MM.1S (cell line): Measurements from ENCODE around the gene PPOX.
A peak's percentile ranks its signal among the peaks of the same experiment; 100 is the strongest.

Experiments used
- DNase-seq: peaks from one replicate; pipeline ENCODE4 v3.0.0-alpha.2; 2015
- H2AFZ ChIP-seq: fragments of 300-600 bp; sonication (generic); 2 replicates; pipeline ENCODE4 v1.6.0; 2016; ENCODE audit warnings: antibody characterized with exemption, low read length
- H3F3A ChIP-seq: fragments of 300-600 bp; sonication (generic); 2 replicates; pipeline ENCODE4 v1.6.1; 2016; ENCODE audit warnings: mild to moderate bottlenecking, antibody characterized with exemption, low read length, moderate library complexity, mixed read lengths; ENCODE audit not compliant: insufficient read depth
- H3K27ac ChIP-seq: fragments of 300-600 bp; sonication (generic); 2 replicates; pipeline ENCODE4 v1.5.1; 2016; ENCODE audit warnings: mild to moderate bottlenecking, low read length
- H3K27me3 ChIP-seq: fragments of 300-600 bp; sonication (generic); replicated peaks from 2 replicates; pipeline ENCODE4 v1.6.0; 2016; ENCODE audit warnings: low read length; ENCODE audit not compliant: insufficient read depth
- H3K36me3 ChIP-seq: fragments of 300-600 bp; sonication (generic); replicated peaks from 2 replicates; pipeline ENCODE4 v1.6.1; 2016; ENCODE audit warnings: mild to moderate bottlenecking, low read length, mixed read lengths; ENCODE audit not compliant: insufficient read depth
- H3K4me1 ChIP-seq: fragments of 300-600 bp; sonication (generic); 2 replicates; pipeline ENCODE4 v1.6.1; 2016; ENCODE audit warnings: low read length, mixed read lengths
- H3K4me2 ChIP-seq: fragments of 300-600 bp; sonication (generic); 2 replicates; pipeline ENCODE4 v1.6.0; 2016; ENCODE audit warnings: low read depth, low read length
- H3K4me3 ChIP-seq: fragments of 300-600 bp; sonication (generic); 2 replicates; pipeline ENCODE4 v1.5.1; 2016; ENCODE audit warnings: low read length, mixed read lengths
- H3K79me2 ChIP-seq: fragments of 300-600 bp; sonication (generic); 2 replicates; pipeline ENCODE4 v1.6.1; 2016; ENCODE audit warnings: mixed run types, low read length, mixed read lengths
- H3K9ac ChIP-seq: fragments of 300-600 bp; sonication (generic); 2 replicates; pipeline ENCODE4 v1.6.1; 2016; ENCODE audit warnings: low read length, mixed read lengths
- H3K9me2 ChIP-seq: fragments of 300-600 bp; sonication (generic); replicated peaks from 2 replicates; pipeline ENCODE4 v1.6.1; 2016; ENCODE audit warnings: mild to moderate bottlenecking, low read length, mixed read lengths; ENCODE audit not compliant: insufficient read depth
- H3K9me3 ChIP-seq: fragments of 300-600 bp; sonication (generic); replicated peaks from 2 replicates; pipeline ENCODE4 v1.6.1; 2016; ENCODE audit warnings: mild to moderate bottlenecking, low read length, mixed read lengths; ENCODE audit not compliant: insufficient read depth
- H4K20me1 ChIP-seq: fragments of 300-600 bp; sonication (generic); 2 replicates; pipeline ENCODE4 v1.6.1; 2016; ENCODE audit warnings: mild to moderate bottlenecking, low read length, moderate library complexity, mixed read lengths; ENCODE audit not compliant: insufficient read depth
- CTCF ChIP-seq: fragments of 300-600 bp; sonication (generic); IDR thresholded peaks from 2 replicates; pipeline ENCODE4 v1.5.1; 2016; ENCODE audit warnings: antibody characterized with exemption, low read length, mixed read lengths
- EZH2 ChIP-seq: fragments of 300-600 bp; sonication (generic); optimal IDR thresholded peaks from 2 replicates; pipeline ENCODE3; 2017; ENCODE audit warnings: low read depth, mild to moderate bottlenecking, antibody characterized with exemption, low read length, mixed read lengths
- EZH2phosphoT487 ChIP-seq: fragments of 300-600 bp; sonication (generic); IDR thresholded peaks from 2 replicates; pipeline ENCODE4 v1.6.1; 2018; ENCODE audit warnings: antibody characterized with exemption, low read length

Gene PPOX

DNA sequence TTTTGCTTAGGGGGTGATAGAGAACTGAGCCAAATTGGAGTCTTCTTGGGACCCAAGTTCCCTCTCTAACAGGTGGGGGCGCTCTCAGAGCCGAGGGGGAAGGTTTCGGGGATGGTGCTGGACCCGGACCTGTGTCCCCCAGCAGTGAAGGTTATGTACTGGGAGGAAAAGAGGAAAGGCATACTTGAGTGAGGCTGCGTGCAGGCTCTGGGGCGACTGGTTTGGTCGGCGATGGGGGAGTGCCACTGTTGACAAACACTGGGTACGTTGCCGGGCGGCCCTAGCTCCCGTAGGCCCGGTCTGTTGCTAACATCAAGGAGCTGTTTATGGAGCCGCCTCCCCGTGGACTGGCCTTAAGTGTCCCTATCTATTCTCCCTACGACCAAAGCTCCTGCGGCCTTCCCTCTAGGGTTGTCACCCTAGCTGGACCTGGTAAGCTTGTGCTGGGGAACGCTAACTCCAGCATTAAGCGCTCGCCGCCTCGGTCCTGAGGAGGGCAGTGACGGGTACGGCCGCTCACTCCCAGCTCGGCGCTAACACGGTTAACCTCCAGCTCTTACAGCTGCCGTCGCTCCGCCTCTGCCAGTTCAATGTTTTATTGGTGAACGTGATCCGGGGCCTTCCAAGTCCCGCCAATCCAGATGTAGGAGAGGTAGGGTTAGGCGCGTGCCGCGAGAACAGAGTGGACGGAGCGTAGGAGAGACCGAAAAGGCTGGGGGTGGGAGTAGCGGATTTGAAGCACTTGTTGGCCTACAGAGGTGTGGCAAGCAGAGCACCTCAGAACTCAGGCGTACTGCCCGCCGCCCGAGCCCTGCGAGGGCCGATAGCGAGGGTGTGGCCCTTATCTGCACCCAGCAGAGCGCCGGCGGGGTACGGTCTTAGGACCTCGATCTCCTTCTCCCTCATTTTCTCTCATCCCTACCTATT, at the start of gene PPOX:
Gene PPOX, plus strand, starts transcription at position 685 of the 927 bp plus-strand sequence. CDS start 422 bp downstream, outside the sequence.
- H3K9me2 ChIP-seq, result no peaks in the 10 kb centered on the region
- peak within 1 kb of the TSS; percentile 66 for H2AFZ ChIP-seq
- H3K27ac ChIP-seq, result peak within 1 kb of the TSS; percentile 72

DNA sequence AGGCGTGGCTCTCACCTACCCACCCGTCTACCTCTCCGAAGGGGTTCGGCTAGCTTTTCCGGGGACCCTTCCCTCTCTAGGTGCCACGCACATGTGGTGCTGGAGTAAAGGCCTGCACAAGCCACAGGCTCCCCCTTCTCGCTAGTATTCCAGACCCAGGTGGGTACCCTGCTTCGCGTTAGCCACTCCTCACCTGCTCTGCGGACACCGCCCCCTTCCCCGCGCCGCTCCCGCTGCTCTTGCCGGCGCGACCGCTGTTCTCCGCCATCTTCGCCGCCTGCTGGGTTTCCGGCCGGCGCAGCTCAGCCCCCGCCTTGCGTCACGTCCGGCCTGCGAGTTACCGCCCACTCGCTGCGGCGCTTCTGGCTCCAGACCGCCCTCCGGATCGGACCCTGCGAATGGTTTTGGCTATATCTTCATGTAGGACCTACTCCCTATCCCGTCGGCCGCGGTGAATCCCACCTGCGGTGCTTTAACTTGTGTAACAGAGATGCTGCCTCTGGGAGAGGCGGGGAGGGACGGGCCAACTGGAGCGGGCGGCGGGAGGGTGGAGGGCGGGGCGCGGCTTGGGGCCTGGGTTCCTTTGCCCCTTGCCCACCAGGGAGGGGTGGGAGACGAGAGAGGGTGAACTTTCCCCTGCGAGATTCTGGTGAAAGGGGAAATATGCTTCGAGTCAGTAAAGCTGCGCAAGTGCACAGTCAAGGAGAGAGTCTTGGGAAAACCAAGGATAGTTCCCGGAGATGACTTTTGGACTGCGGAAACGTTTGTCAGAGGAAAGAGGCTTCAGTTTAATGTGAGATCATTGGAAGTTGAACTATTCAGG, 48.3 kb upstream of the PPOX start, which contains the start of the genes NIT1 and PFDN2:
Gene NIT1, plus strand, starts transcription at position 347 of the 823 bp plus-strand sequence. Its CDS starts 72 bp downstream, at position 419.
Gene PFDN2, minus strand, starts transcription at position 279 of the 823 bp plus-strand sequence. Its CDS starts 11 bp downstream, at position 268.
- H3K9me2 ChIP-seq, result no peaks in the 10 kb centered on the region
- H3K27me3 ChIP-seq, result no peaks in the 10 kb centered on the region
- TF ChIP-seq CTCF (no peak), EZH2phosphoT487 (no peak), EZH2 (no peak)
- peak within 1 kb of the TSS; percentile 91 for H3K4me3 ChIP-seq
- H3K9ac ChIP-seq, result peak within 1 kb of the TSS; percentile 82
- no peaks in the 10 kb centered on the region for H3K9me3 ChIP-seq
- H3F3A ChIP-seq, result 0 out of 2 replicates have a peak, but pooled peaks cover 15% of the 10 kb centered on the region
- peak; percentile 92 for DNase-seq
- peaks cover 73% of the 10 kb centered on the region for H3K79me2 ChIP-seq
- peak within 1 kb of the TSS; percentile 56; the same call in 1 of the 2 replicates for H3K27ac ChIP-seq
- peaks cover 28% of the 10 kb centered on the region for H3K4me1 ChIP-seq
- H3K4me2 ChIP-seq, result peak within 1 kb of the TSS; percentile 82
- 0 out of 2 replicates have a peak, but pooled peaks cover 5% of the 10 kb centered on the region for H3K36me3 ChIP-seq
- H4K20me1 ChIP-seq, result peaks cover 3% of the 10 kb centered on the region; the same call in 1 of the 2 replicates
- peak within 1 kb of the TSS; percentile 80 for H2AFZ ChIP-seq

More for the DNA sequence above, at the start of gene PPOX:
- H3K36me3 ChIP-seq, result 0 out of 2 replicates have a peak, but pooled peaks cover 6% of the 10 kb centered on the region
- no peaks in the 10 kb centered on the region for H3K27me3 ChIP-seq
- peak; percentile 100 for DNase-seq
- peak within 1 kb of the TSS; percentile 93 for H3K4me2 ChIP-seq
- peak within 1 kb of the TSS; percentile 82 for H3K4me3 ChIP-seq
- peak within 1 kb of the TSS; percentile 81 for H3K9ac ChIP-seq
- peaks cover 9% of the 10 kb centered on the region for H3K4me1 ChIP-seq
- no peaks in the 10 kb centered on the region for H4K20me1 ChIP-seq
- H3K9me3 ChIP-seq, result no peaks in the 10 kb centered on the region
- H3F3A ChIP-seq, result peaks cover 26% of the 10 kb centered on the region
- TF ChIP-seq EZH2phosphoT487 (no peak), EZH2 (no peak), CTCF (peak; percentile 65)
- peaks cover 11% of the 10 kb centered on the region for H3K79me2 ChIP-seq
